ENCODE measurements around the gene YY1. TPM values are rescaled to one million over a fixed set of nuclear protein-coding genes. Genes with fewer than 3 reads are reported as not detected.
A peak's percentile ranks its signal among the peaks of the same experiment; 100 is the strongest.

YY1 gene
- total RNA-seq, 1 donor from 2014 or later: 42.4 TPM

- peak in 1 of 2 donors; percentile 65 for DNase-seq (ENCODE audit: low spot score in 2 of 2)
- no peaks in the 10 kb centered on the region for H3K9me3 ChIP-seq
- H3K27me3 ChIP-seq: no peaks in the 10 kb centered on the region
- peaks cover 0 to 9% of the 10 kb centered on the region in 2 donors for H3K4me1 ChIP-seq
- H3K4me3 ChIP-seq: peak overlapping the region; percentile 54 to 68
- intact Hi-C loops (cut with DNase I): loop anchor here (1.0 to 2.0 kb wide), 7 partner anchors 21 to 713 kb away; partner anchors contain the start of genes CCNK, CYP46A1, SETD3 and WDR25
- no peak for TF ChIP-seq CTCF (IDR thresholded peaks at IDR 0.05)
- peak overlapping the region; percentile 84 to 94 for H3K27ac ChIP-seq
- no peaks in the 10 kb centered on the region for H3K36me3 ChIP-seq
Observed at GRCh38 chr14:100193417-100194357, 45.3 kb upstream of the YY1 start.

- Histone ChIP-seq H3K27ac (no peak overlapping the region), H3K36me3 (no peaks in the 10 kb centered on the region), H3K9me3 (no peaks in the 10 kb centered on the region), H3K4me3 (no peak overlapping the region), H3K27me3 (no peaks in the 10 kb centered on the region), H3K4me1 (no peaks in the 10 kb centered on the region)
- intact Hi-C loops (cut with DNase I): no loop called here
- no peak for DNase-seq (ENCODE audit: low spot score in 2 of 2)
- no peak for TF ChIP-seq CTCF (IDR thresholded peaks at IDR 0.05)
Observed at GRCh38 chr14:100199240-100199860, 39.6 kb upstream of the YY1 start.

GRCh38 chr14:100200311-100200710, 38.6 kb upstream of the YY1 start:
- TF ChIP-seq CTCF (IDR thresholded peaks at IDR 0.05): no peak
- no peak for DNase-seq (ENCODE audit: low spot score in 2 of 2)
- intact Hi-C loops (cut with DNase I): no loop called here
- Histone ChIP-seq H3K27ac (no peak overlapping the region), H3K27me3 (no peaks in the 10 kb centered on the region), H3K9me3 (no peaks in the 10 kb centered on the region), H3K36me3 (no peaks in the 10 kb centered on the region), H3K4me3 (no peak overlapping the region), H3K4me1 (no peaks in the 10 kb centered on the region)

- TF ChIP-seq CTCF (IDR thresholded peaks at IDR 0.05): no peak
- DNase-seq (ENCODE audit: low spot score in 2 of 2): no peak
Observed at GRCh38 chr14:100201701-100202100, 37.2 kb upstream of the YY1 start.

GRCh38 chr14:100202712-100203111, 36.2 kb upstream of the YY1 start:
- no peaks in the 10 kb centered on the region for H3K36me3 ChIP-seq
- H3K27me3 ChIP-seq: no peaks in the 10 kb centered on the region
- H3K4me3 ChIP-seq: no peak overlapping the region
- no peaks in the 10 kb centered on the region for H3K9me3 ChIP-seq
- intact Hi-C loops (cut with DNase I): no loop called here
- no peak for TF ChIP-seq CTCF (IDR thresholded peaks at IDR 0.05)
- DNase-seq (ENCODE audit: low spot score in 2 of 2): no peak
- no peak overlapping the region for H3K27ac ChIP-seq
- H3K4me1 ChIP-seq: no peaks in the 10 kb centered on the region

More at GRCh38 chr14:100201701-100202100, 37.2 kb upstream of the YY1 start:
- Histone ChIP-seq H3K4me1 (no peaks in the 10 kb centered on the region), H3K9me3 (no peaks in the 10 kb centered on the region), H3K4me3 (no peak overlapping the region), H3K27me3 (no peaks in the 10 kb centered on the region), H3K36me3 (no peaks in the 10 kb centered on the region), H3K27ac (no peak overlapping the region)
- intact Hi-C loops (cut with DNase I): no loop called here
